Activated CD8-positive, alpha-beta memory T cell treated with anti-CD3 and anti-CD28 coated beads, Interleukin-2, amount 50 U/mL, for 48 hours (primary cell): ENCODE results near the gene UBL7.

Source experiments
- DNase-seq: peaks from one replicate; pipeline ENCODE4 v3.0.0-alpha.2; 2020

UBL7 gene

GRCh38 chr15:74438721-74439316, 22.1 kb downstream of the UBL7 start:
- peak; percentile 87 for DNase-seq

GRCh38 chr15:74438206-74438605, 22.8 kb downstream of the UBL7 start:
- DNase-seq, result no peak

GRCh38 chr15:74434263-74435136, 26.5 kb downstream of the UBL7 start:
- no peak for DNase-seq

DNA sequence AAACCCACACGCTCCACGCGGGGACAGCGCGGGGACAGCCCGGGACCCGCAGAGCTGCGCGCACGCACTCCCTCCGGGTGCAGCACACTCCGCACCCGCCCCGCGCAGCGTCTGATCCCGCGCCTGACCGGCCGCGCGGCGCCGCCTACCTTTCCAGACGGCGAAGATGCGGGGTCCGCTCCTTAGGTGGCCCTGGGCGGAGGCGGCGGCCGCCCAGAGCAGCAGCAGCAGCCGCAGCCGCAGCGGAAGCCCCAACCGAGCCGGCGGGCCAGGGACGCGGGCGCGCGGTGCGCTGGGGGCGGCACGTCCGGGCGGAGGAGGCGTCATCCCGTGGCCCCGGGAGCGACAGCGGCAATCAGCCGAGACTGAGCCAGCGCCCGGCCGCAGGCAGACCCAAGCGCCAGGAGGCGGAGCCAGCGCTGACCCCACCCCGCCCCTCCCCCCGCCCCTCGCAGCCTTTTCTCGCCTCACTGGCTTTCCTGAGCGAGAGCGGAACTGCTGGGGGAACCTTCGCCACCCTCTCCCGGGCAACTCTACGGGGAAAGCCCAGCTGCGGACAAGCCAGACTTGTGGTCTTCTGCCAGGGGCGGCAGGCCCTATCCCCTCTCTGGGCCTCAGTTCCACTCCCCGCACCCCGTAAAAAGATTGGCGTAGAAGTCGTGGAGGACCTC, 27.2 kb downstream of the UBL7 start, which contains the start of gene SEMA7A:
Gene SEMA7A, minus strand, starts transcription at position 367 of the 671 bp plus-strand sequence. Its CDS starts 40 bp downstream, at position 327.
- peak; percentile 92 for DNase-seq

- no peak for DNase-seq
Observed at GRCh38 chr15:74432968-74433591, 27.9 kb downstream of the UBL7 start.

- no peak for DNase-seq
Observed at GRCh38 chr15:74432271-74432967, 28.5 kb downstream of the UBL7 start.

GRCh38 chr15:74431645-74432044, 29.3 kb downstream of the UBL7 start:
- DNase-seq, result peak; percentile 72

- DNase-seq, result no peak
Observed at GRCh38 chr15:74431116-74431515, 29.8 kb downstream of the UBL7 start.

DNA sequence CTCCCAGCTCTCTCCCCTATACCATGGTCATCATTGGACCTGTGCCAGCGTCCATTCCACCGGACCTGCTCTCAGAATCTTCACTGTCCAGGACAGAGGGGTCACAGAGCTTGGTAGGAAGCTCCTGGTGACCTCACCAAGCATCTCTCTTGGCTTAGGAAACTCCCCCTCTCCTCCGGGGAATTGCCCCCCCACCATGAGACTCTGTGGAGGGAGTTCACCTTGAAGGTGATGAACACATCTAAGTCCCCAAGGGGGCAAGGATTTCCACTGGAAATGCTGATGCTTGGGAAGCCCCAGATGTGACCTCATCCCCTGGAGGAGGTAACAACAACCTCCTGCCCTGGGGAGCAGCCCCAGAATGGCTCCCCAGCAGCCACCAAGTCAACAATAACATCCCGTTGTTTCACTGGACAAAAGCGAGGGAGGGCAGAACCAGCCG, 30.4 kb downstream of the UBL7 start:
- no peak for DNase-seq

- DNase-seq, result no peak
Observed at GRCh38 chr15:74429781-74430400, 31.1 kb downstream of the UBL7 start.

DNA sequence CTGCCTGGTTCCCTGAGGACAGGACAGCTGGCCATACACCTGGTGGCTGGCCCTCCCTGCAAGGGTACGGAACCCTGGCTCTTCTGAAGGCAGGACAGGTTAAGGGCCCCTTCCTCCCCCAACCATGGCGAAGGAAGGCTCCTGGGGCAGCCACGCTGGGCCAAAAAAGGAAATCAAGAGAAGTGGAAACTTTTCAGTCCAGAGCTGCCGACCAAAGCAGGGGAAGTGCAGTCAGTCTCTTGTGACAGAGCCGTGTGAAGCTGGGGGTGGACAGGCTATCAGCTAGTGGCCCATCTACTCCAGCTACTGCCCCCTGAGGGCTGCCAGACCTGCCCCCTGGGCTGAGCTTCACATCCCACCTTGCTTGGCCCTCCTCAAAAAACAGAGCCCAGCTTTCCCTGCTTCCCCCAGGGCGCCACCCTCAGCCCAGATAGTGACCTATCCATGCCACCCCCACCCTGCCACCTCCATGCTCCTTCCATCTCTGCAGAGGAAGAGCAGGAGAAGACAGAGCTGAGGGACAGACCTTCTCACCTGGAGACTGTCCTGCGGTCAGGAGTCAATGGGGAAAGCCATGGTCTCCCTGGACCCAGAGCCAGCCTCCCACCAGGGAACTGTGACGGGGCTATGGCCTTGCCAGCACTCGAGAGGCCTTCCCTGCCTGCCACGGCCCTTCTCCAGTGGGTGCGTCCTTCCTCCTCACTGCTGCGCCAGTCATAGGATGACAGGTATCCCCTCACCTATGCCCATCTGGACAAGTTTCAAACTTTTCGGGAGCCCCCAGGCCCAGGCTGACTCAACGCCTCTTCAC, 31.8 kb downstream of the UBL7 start:
- no peak for DNase-seq

DNA sequence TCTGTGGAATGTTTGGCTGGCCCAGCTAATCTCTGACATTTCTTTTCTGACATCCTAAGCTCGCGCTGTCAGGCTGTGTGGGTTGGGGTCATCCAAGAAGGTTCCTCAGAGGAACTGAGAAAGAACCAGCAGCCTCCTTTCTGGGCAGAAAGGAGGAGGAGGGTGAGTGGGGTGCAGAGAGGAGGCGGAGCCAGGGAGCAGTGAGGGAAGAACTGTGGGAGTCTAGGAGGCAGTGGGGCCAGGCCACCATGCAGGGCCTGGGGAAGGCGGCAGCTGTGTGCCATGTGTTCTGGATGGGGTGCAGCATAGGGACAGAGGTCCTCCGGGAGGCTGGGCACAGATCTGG, 32.5 kb downstream of the UBL7 start:
- DNase-seq, result no peak

DNA sequence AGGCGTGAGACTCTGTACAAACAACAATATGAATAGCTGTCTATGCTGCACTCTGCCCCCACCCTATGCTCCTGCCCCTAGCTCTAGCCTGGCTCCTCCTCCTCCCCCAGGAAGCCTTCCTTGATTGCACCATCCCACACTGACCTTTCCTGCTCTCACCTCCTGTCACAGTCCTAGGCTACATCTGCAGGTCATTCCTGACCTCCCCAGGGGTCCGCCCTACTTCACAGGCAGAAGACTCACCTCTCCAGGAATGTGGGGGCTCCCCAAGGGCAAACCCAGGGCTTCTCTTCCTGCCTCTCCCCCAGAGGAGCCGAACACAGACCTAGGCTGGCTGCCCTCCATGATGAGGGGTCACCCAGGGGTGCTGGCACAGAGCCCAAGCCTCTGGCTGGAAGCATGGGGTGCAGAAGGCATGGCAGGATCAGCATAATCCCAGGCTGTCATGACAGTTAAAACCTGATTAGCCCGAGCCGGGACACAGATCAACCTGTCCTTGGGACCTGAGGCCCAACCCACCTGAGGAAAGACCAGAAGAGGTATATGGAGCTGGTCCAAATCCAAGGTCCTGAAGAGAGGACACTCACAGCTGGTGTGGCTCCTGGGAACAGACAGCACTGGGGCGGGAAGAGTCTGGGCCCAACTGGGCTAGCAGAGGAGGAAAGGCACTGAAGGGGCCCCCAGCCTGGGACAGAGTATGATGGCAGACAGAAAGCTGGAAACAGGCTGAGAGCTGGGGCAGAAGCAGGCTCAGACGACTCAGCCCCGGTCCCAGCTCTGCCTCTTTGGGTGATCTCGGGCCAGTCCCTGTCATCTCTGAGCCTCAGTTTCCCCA, 33.1 kb downstream of the UBL7 start:
- DNase-seq, result no peak

DNA sequence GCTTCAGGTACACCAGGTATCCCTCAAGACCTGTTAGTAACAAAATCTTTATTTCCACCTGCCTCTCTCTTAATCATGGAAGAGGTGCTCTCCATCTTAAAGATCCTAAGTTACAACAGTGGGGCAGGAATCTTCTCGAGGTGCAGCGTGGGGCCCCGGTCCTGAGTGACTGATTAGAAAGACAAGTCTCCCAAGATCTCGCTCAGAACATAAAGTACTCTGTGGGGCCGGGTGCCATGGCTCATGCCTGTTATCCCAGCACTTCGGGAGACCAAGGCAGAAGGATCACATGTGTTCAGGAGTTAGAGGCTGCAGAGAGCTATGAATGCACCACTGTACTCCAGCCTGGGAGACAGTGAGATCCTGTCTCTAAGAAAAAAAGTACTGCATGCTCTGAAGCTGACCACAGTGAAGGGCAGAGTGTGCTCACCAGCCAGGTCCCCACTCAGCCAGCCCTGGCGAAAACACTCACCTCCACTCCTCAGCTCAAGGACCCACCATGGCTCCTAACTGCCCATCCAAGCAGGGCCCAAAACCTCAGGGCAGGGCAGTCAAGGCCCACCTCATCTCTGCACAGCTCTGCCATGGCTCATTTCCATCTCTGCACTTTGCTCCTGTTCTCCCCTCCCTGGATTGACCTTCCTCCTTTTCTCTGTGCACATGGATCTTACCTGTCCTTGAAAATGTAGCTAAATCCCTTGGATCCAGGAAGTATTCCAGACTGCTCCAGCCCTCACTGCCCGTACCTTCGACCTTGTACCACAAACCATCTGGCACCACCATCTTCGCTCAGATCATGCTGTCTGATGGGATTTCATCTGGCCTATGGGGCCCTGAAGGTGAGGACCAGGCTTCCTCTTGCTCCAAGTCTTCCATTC, 34.3 kb downstream of the UBL7 start:
- DNase-seq, result no peak

DNA sequence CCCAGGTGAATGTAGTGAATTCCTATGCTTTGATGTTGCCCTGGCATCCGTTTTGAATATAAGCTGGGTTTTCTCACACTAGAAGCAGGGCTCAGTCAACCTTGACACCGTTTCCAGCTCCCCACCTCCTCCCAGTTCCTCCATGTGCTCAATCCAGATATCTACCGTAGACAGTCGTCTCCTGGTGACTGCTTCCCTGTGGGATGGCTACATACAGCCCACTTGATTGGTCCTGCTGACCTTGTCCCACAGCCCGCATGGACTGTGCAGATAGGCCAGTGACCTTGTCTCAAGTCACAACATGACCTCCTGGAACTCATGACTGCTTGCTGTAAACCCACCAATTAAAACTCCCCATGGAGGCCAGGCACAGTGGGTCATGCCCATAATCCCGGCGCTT, 35.3 kb downstream of the UBL7 start:
- DNase-seq, result no peak

GRCh38 chr15:74424901-74425528, 35.9 kb downstream of the UBL7 start:
- DNase-seq, result no peak

DNA sequence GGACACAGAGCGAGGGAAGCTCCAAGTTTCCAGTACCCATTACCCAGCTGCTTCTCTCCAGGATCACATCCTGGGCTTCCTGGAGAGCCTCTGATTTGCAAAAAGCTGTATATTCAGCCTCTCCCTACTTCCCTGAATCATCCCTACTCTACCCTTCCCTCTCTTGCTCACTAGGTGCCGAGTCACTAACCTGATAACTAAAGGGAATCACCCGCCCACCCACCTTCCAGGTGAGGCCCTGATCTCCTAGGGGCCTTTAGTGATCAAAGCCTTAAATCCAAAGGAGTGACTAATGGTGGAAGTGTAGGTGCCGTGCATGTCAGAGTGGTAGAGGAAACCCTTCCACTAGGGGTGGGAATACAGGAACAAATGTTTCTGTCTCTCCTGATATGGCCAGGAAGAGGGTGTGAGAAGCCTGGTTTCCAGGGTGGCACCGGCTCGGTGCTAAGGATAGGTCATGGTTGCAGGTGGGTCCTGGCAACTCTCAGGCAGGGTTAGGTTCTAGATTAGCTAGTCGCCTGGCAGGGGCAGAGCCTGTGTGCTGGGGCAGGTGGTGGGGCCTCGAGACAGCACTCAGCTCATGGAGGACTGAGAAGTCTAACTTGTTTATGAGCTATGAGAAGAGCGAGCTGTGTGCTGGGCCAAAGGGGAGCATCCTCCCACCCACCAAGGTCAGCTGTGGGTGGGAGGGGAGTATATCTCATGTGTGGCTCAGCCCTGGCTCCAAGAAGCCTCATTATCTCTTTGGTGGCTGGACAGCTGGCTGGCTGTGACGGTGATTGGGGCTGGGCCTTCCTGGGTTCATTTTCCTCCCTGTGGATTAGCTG, 37.3 kb downstream of the UBL7 start:
- no peak for DNase-seq
